Esophagus muscularis mucosa (tissue), 4 donors: ENCODE measurements around the gene DNAJC11. TPM values are rescaled to one million over a fixed set of nuclear protein-coding genes. Genes with fewer than 3 reads are reported as not detected.
"Not testable (repeated sequence)": the region's sequence is repeated elsewhere in the genome, so short reads cannot be mapped to it uniquely, and the experiment has no call there.

Source experiments
- DNase-seq: peaks from one replicate; pipeline ENCODE4 v3.0.0-alpha.2; 2017; ENCODE audit errors: extremely low spot score
- H3K27ac ChIP-seq, 4 donors: fragments of 200-600 bp; sonication (generic); replicated peaks in 1 of 4; 1 replicate in 3 of 4; 2 replicates in 1 of 4; pipeline ENCODE4 v1.5.1; 2016 to 2019; ENCODE audit warnings: mild to moderate bottlenecking in 1 of 4
- H3K27me3 ChIP-seq, 4 donors: fragments of 200-600 bp; sonication (generic); one replicate each; pipeline versions ENCODE4 v1.5.1 to v1.6.0; 2016 to 2019
- H3K36me3 ChIP-seq, 4 donors: fragments of 200-600 bp; sonication (generic); one replicate each; pipeline ENCODE4 v1.5.1; 2016 to 2019
- H3K4me1 ChIP-seq, 4 donors: fragments of 200-600 bp; sonication (generic); one replicate each; pipeline ENCODE4 v1.5.1; 2016 to 2019
- H3K4me3 ChIP-seq, 4 donors: fragments of 200-600 bp; sonication (generic); 1 replicate in 2 of 4; 2 replicates in 2 of 4; pipeline ENCODE4 v1.5.1; 2016 to 2019; ENCODE audit warnings: mild to moderate bottlenecking in 4 of 4, moderate library complexity in 1 of 4
- H3K9me3 ChIP-seq, 4 donors: fragments of 200-600 bp; sonication (generic); 1 replicate in 3 of 4; 2 replicates in 1 of 4; pipeline ENCODE4 v1.5.1; 2016 to 2019
- EP300 ChIP-seq: sonication (generic); formaldehyde crosslinking; IDR thresholded peaks from one replicate; pipeline ENCODE4 v1.6.1; 2017; ENCODE audit warnings: antibody characterized with exemption
- POLR2A ChIP-seq: fragments of 450-650 bp; IDR thresholded peaks from one replicate; pipeline ENCODE4 v1.6.1; 2017; ENCODE audit warnings: antibody characterized with exemption, moderate library complexity, mild to moderate bottlenecking, low read depth
- POLR2AphosphoS5 ChIP-seq, 2 donors: sonication (generic); formaldehyde crosslinking; IDR thresholded peaks; one replicate each; pipeline ENCODE4 v1.6.1; 2017; ENCODE audit warnings: antibody characterized with exemption in 2 of 2
- WGBS: methylation state at CpG from one replicate; pipeline ENCODE4 v1.1.5; 2018; 5-methylcytosine and 5-hydroxymethylcytosine counted together
- intact Hi-C: fragments of 100-400 bp; cut with DNase I; formaldehyde crosslinking; loops from one replicate; pipeline ENCODE4 v1.15.1; 2023
- total RNA-seq, 4 donors: library from RNA; depleted of rRNA; stranded (reverse); fragments of >200 nt; gene quantifications; one replicate each; pipeline versions ENCODE4 v1.1.0 to v1.2.1, GENCODE V29; 2016
- TF ChIP-seq, protein P1 (sequence below), 3 experiments: fragments of 200-600 bp in 2 of 3; fragments of 450-650 bp in 1 of 3; sonication (generic) in 2 of 3; IDR thresholded peaks; one replicate each; pipeline ENCODE4 v1.5.1; 2017 to 2019; ENCODE audit warnings: antibody characterized with exemption in 3 of 3, mild to moderate bottlenecking in 2 of 3, moderate library complexity in 1 of 3

DNAJC11 gene
- total RNA-seq, 4 donors from 2014 or later: 19.4 to 37.8 (median 29.0) TPM

DNA sequence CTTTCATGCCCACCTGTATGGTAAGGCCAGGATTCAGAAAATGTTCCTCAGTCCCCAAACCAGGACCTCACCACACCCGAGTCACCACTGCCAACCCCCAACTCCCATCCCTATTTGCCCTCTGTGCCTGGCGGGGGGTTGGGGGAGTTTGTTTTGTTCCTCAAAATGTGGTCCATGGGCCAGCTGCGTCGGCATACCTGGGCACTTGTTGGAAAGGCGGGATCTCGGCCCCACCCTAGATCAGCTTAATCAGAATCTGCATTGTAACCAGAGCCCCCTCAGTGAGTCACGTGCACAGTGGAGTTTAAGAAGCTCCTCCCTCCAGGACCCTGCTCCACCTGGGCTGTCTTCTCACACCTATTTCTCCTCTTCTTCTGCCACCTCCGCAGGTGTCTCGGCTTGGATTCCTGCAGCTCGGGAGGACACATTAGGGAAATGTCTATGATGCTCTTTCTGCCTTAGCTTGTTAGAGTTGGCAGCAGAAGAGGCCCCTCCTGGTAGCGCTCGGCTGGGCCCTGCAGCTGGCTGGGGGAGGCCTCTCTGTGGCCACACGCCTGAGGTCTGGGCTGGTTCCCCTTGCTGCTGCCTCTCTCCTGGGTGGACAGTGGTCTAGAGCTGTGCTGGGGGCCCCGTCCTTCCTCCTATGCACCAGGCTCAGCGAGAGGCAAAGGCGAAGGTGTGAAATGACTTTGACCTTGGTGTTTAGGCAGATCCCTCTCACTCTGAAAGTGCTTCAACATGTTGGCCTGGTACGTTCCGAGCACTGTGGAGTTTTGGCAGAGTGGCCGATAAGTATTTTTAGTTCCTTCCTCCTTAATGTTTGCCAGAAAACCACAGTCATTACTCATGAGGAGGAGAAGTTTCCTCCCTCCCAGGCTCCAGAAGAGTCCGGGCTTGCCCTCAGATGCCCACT, 41.8 kb upstream of the DNAJC11 start:
- intact Hi-C loops: no loop called here
- peak overlapping the region; percentile 4 to 29 (median 18) for H3K4me3 ChIP-seq
- H3K9me3 ChIP-seq: no peaks in the 10 kb centered on the region
- 39% methylated on average over 17 of the region's 20 CpGs for WGBS
- no peaks in the 10 kb centered on the region for H3K36me3 ChIP-seq
- H3K4me1 ChIP-seq: peaks cover 14 to 40% (median 38%) of the 10 kb centered on the region in 4 donors
- H3K27me3 ChIP-seq: no peaks in the 10 kb centered on the region
- TF ChIP-seq, protein P1, sequence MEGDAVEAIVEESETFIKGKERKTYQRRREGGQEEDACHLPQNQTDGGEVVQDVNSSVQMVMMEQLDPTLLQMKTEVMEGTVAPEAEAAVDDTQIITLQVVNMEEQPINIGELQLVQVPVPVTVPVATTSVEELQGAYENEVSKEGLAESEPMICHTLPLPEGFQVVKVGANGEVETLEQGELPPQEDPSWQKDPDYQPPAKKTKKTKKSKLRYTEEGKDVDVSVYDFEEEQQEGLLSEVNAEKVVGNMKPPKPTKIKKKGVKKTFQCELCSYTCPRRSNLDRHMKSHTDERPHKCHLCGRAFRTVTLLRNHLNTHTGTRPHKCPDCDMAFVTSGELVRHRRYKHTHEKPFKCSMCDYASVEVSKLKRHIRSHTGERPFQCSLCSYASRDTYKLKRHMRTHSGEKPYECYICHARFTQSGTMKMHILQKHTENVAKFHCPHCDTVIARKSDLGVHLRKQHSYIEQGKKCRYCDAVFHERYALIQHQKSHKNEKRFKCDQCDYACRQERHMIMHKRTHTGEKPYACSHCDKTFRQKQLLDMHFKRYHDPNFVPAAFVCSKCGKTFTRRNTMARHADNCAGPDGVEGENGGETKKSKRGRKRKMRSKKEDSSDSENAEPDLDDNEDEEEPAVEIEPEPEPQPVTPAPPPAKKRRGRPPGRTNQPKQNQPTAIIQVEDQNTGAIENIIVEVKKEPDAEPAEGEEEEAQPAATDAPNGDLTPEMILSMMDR (IDR thresholded peaks at IDR 0.05): no peak
- TF ChIP-seq POLR2AphosphoS5 (IDR thresholded peaks at IDR 0.05) (peak; percentile 31 to 64), POLR2A (no peak), EP300 (no peak)
- no peak for DNase-seq
- peak overlapping the region; percentile 83 to 90 (median 88) for H3K27ac ChIP-seq

DNA sequence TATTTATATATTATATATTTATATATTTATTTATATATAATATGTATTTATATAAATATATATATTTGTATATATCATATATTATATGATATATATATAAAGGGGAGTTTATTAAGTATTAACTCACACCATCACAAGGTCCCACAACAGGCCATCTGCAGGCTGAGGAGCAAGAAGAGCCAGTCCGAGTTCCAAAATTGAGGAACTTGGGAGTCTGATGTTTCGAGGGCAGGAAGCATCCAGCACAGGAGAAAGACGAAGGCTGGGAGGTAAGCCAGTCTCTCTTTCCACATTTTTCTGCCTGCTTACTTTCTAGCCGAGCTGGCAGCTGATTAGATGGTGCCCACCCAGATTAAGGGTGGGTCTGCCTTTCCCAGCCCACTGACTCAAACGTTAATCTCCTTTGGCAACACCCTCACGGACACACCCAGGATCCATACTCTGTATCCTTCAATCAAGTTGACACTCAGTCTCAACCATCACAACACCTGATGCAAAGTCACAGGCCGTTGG, 41.1 kb upstream of the DNAJC11 start:
- 76% methylated on average over 6 of the region's 7 CpGs for WGBS
- H3K9me3 ChIP-seq, H3K27me3 ChIP-seq, H3K36me3 ChIP-seq, intact Hi-C loops, DNase-seq, H3K4me3 ChIP-seq: not testable (repeated sequence)
- Histone ChIP-seq H3K27ac (peak overlapping the region; percentile 83 to 90 (median 88)), H3K4me1 (peaks cover 14 to 40% (median 38%) of the 10 kb centered on the region in 4 donors)

DNA sequence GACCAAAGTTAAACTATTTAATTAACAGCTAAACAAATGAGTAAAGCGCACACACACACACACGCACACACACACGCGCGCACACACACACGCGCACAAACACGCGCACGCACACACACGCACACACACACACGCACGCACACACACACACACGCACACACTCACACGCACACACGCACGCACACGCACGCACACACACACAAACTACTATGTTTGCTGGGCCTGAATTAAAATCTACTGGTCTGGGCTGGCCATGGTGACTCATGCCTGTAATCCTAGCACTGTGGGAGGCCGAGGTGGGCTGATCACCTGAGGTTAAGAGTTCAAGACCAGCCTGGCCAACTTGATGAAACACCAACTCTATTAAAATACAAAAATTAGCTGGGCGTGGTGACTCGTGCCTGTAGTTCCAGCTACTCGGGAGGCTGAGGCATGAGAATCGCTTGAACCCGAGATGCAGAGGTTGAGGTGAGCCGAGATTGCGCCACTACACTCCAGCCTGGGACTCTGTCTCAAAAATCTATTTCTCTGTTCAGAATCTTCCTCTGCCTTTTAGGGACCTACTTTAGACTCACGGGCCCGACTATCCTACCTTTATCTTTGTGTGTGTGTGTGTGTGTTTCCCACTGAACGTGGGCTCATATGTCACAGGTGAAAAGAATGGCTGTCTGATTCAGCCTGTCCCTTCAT, 37.5 kb upstream of the DNAJC11 start:
- H3K4me3 ChIP-seq: no peak overlapping the region
- H3K27me3 ChIP-seq: no peaks in the 10 kb centered on the region
- intact Hi-C loops: no loop called here
- no peak for DNase-seq
- no peak overlapping the region for H3K27ac ChIP-seq
- no peaks in the 10 kb centered on the region for H3K36me3 ChIP-seq
- peaks cover 11 to 15% (median 15%) of the 10 kb centered on the region in 4 donors for H3K4me1 ChIP-seq
- 78% methylated on average over 29 of the region's 30 CpGs for WGBS
- no peak for TF ChIP-seq POLR2AphosphoS5 (IDR thresholded peaks at IDR 0.05)
- no peak for TF ChIP-seq EP300
- TF ChIP-seq, protein P1 (IDR thresholded peaks at IDR 0.05): no peak
- no peaks in the 10 kb centered on the region for H3K9me3 ChIP-seq

DNA sequence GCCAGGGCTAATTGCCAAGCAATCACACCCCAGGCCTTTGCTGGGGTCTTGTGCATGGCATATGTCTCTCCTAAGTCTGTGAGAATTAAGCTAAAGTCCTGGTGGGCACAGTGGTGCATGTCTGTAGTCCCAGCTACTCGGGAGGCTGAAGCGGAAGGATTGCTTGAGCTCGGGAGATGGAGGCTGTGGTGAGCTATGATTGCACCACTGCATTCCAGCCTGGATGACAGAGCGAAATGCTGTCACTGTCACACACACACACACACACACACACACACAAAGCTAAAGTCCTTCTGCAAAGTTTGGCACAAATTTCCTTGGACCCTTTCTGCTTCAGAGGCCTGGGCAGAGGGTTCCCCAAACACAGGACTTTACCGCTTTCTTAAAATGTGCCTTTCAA, 31.3 kb upstream of the DNAJC11 start:
- Histone ChIP-seq H3K9me3 (no peaks in the 10 kb centered on the region), H3K36me3 (no peaks in the 10 kb centered on the region), H3K4me1 (no peaks in the 10 kb centered on the region), H3K27me3 (no peaks in the 10 kb centered on the region), H3K4me3 (no peak overlapping the region), H3K27ac (no peak overlapping the region)
- WGBS: 100% methylated on average over 2 of the region's 5 CpGs
- no peak for TF ChIP-seq EP300
- no peak for TF ChIP-seq POLR2AphosphoS5 (IDR thresholded peaks at IDR 0.05)
- no peak for TF ChIP-seq POLR2A
- TF ChIP-seq, protein P1 (IDR thresholded peaks at IDR 0.05): no peak
- no peak for DNase-seq
- intact Hi-C loops: no loop called here

DNA sequence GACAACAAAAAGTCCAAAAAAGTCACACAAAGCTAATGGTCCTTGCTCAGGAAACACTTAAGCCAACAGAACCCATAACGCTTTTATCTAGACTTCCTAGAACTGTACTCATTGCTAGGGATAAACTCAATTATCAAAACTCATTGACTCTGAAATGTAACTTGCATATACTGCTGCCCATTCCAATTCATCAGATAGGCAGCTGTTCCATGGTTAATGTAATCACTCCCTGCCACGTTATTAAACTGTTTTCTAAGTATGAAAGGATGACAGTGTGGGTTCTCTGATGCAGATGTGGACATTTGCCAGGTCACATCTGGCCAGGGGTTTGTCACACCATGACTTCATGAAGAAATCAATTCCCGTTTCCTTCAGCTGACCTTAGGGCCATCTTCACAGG, 30.3 kb upstream of the DNAJC11 start:
- H3K27me3 ChIP-seq: no peaks in the 10 kb centered on the region
- no peak overlapping the region for H3K27ac ChIP-seq
- H3K4me1 ChIP-seq: peaks cover 0 to 10% (median 6%) of the 10 kb centered on the region in 4 donors
- no peak for DNase-seq
- intact Hi-C loops: no loop called here
- WGBS: 73% methylated on average over 3 of the region's 3 CpGs
- H3K36me3 ChIP-seq: no peaks in the 10 kb centered on the region
- no peak overlapping the region for H3K4me3 ChIP-seq
- H3K9me3 ChIP-seq: no peaks in the 10 kb centered on the region
- TF ChIP-seq, protein P1 (IDR thresholded peaks at IDR 0.05): no peak
- TF ChIP-seq POLR2A (no peak), EP300 (no peak), POLR2AphosphoS5 (IDR thresholded peaks at IDR 0.05) (no peak)
